Neural progenitor cell (in vitro differentiated cells): ENCODE results near the gene LSP1.

Source experiments
- EZH2 ChIP-seq: fragments of 200-600 bp; sonication (generic); IDR thresholded peaks from 2 replicates; pipeline ENCODE4 v1.6.1; 2017; ENCODE audit warnings: antibody characterized with exemption, mild to moderate bottlenecking, moderate library complexity
- TF ChIP-seq, protein P1 (sequence below): fragments of 200-600 bp; sonication (generic); IDR thresholded peaks from 2 replicates; pipeline ENCODE4 v1.5.1; 2017; ENCODE audit warnings: antibody characterized with exemption, mild to moderate bottlenecking

DNA sequence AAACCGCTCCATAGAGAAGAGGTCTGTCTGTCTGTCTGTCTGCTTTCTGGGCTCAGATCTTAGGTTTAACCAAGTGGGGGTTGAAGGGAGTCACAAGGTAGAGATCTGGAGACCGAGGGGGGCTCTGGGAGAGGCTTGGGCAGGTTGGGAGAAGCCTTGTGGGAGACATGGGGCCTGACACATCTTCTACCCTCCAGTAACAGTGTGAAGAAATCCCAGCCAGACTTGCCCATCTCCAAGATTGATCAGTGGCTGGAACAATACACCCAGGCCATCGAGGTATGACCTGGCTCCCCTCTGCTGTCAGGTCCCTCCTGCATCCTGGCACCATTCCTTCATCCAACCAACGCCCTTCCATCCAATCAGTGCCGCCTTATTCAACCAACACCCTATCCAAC is 31.4 kb downstream of the LSP1 start:
- TF ChIP-seq, protein P1, sequence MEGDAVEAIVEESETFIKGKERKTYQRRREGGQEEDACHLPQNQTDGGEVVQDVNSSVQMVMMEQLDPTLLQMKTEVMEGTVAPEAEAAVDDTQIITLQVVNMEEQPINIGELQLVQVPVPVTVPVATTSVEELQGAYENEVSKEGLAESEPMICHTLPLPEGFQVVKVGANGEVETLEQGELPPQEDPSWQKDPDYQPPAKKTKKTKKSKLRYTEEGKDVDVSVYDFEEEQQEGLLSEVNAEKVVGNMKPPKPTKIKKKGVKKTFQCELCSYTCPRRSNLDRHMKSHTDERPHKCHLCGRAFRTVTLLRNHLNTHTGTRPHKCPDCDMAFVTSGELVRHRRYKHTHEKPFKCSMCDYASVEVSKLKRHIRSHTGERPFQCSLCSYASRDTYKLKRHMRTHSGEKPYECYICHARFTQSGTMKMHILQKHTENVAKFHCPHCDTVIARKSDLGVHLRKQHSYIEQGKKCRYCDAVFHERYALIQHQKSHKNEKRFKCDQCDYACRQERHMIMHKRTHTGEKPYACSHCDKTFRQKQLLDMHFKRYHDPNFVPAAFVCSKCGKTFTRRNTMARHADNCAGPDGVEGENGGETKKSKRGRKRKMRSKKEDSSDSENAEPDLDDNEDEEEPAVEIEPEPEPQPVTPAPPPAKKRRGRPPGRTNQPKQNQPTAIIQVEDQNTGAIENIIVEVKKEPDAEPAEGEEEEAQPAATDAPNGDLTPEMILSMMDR = no peak
- TF ChIP-seq EZH2 = no peak
